ENCODE measurements around the gene FBF1.

FBF1 gene

GRCh38 chr17:75979705-75980187 lies 38.9 kb upstream of the FBF1 start (continued):
- TF ChIP-seq ZBTB11 (tag by site-specific recombination; conservative IDR thresholded peaks at IDR 0.05; ENCODE audit: low read depth) (no peak), ZNF24 (tag by site-specific recombination; IDR thresholded peaks at IDR 0.05) (no peak), HIC1 (tag by site-specific recombination; IDR thresholded peaks at IDR 0.05) (no peak), BCL11B (tag by site-specific recombination; IDR thresholded peaks at IDR 0.05; ENCODE audit: low read depth) (no peak), ZNF335 (tag by site-specific recombination; conservative IDR thresholded peaks at IDR 0.05) (peak; percentile 70), ZFHX2 (tag by site-specific recombination; conservative IDR thresholded peaks at IDR 0.05) (peak; percentile 50; the same call in 1 of the 2 replicates), REPIN1 (tag by site-specific recombination; IDR thresholded peaks at IDR 0.05; ENCODE audit: low read depth) (0 out of 2 replicates have a peak, but pooled peaks have one; percentile 73), SETDB1 (IDR thresholded peaks at IDR 0.05; ENCODE audit: insufficient read length, low read length) (no peak), OSR2 (tag by site-specific recombination; IDR thresholded peaks at IDR 0.05) (no peak), ZNF280C (tag by site-specific recombination; IDR thresholded peaks at IDR 0.05) (no peak), ZFP41 (tag by site-specific recombination; IDR thresholded peaks at IDR 0.05; ENCODE audit: borderline replicate concordance) (no peak), ZBTB8A (tag by site-specific recombination; IDR thresholded peaks at IDR 0.05) (peak; percentile 62; the same call in 1 of the 2 replicates), SP3 (tag by site-specific recombination; IDR thresholded peaks at IDR 0.05) (no peak), ZNF624 (tag by site-specific recombination; IDR thresholded peaks at IDR 0.05) (no peak), ZNF521 (tag by site-specific recombination; IDR thresholded peaks at IDR 0.05) (no peak), ZNF423 (tag by site-specific recombination; IDR thresholded peaks at IDR 0.05) (no peak), ZNF239 (tag by site-specific recombination; IDR thresholded peaks at IDR 0.05) (no peak), ZNF530 (tag by site-specific recombination; IDR thresholded peaks at IDR 0.05; ENCODE audit: low read depth) (no peak), GLIS1 (tag by site-specific recombination; IDR thresholded peaks at IDR 0.05) (no peak), ATF2 (tag by site-specific recombination; IDR thresholded peaks at IDR 0.05; ENCODE audit: low read depth) (no peak), ZNF302 (tag by site-specific recombination; IDR thresholded peaks at IDR 0.05; ENCODE audit: low read depth) (no peak), ZNF132 (tag by site-specific recombination; IDR thresholded peaks at IDR 0.05; ENCODE audit: borderline replicate concordance) (no peak), ZNF560 (tag by site-specific recombination; IDR thresholded peaks at IDR 0.05; ENCODE audit: borderline replicate concordance) (no peak), ZNF555 (tag by site-specific recombination; conservative IDR thresholded peaks at IDR 0.05) (no peak), ZBTB20 (tag by site-specific recombination; IDR thresholded peaks at IDR 0.05) (peak; percentile 98), ZBTB17 (tag by site-specific recombination; IDR thresholded peaks at IDR 0.05) (peak; percentile 0)

Data from HEK293 (cell line).